Stimulated activated CD8-positive, alpha-beta memory T cell treated with anti-CD3 and anti-CD28 coated beads, Interleukin-4, amount 100 ng/mL, for 24 hours (primary cell): ENCODE results near the gene KRTAP5-8.
"Not testable (repeated sequence)": the region's sequence is repeated elsewhere in the genome, so short reads cannot be mapped to it uniquely, and the experiment has no call there.

ENCODE experiments used
- DNase-seq: peaks from one replicate; pipeline ENCODE4 v3.0.0-alpha.2; 2020; ENCODE audit warnings: low read depth

KRTAP5-8 gene

DNA sequence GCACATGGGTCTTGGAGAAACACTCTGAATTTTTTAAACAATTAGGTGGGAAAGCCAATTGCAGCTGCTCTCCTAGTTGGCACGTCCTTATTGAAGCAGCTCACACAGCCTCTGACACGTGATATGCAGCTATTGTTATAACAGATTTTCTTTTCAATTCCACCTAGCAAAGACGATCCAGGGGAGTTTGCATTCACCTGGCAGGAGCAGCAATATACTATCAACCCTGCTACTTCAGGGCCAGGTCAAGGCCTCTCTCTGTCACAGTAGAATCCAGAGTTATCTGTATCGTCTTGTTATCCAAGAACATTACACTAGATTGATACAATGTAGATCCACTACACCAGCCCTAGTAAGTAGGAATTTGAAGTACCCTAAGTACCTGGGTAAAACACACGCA lies 36.6 kb downstream of the KRTAP5-8 start:
- DNase-seq: no peak

DNA sequence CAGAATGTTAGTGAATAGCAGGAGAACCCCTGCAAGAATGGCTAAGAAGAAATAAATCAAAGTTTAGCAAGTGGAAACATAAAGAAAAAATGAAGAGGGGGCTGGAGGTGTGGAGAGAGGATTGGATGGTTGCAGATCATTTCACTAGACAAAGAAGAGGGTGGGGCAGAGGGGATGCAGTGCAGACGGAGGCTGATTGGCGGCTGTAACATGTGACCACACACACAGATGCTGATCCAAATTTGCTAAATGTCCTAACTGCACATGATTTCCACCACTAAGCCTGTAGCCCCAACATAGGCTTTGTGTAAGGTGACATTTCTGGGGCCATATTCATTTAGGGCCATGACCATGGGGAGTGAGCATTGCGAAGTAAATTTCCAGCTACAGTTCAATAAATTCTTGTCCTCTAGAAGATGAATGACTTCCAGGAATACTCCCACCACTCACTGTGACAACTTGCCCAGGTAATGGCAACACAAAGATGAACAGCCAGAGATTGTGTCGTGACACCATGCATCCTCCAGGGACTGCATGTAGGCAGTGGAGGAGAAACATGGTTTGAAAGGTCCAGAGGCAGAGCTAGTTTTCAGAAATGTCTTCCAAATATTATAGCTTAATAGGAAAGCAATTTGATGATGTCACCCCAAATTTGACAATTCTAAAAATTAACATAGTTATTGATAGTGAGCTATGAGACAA lies 38.0 kb downstream of the KRTAP5-8 start:
- DNase-seq: no peak

DNA sequence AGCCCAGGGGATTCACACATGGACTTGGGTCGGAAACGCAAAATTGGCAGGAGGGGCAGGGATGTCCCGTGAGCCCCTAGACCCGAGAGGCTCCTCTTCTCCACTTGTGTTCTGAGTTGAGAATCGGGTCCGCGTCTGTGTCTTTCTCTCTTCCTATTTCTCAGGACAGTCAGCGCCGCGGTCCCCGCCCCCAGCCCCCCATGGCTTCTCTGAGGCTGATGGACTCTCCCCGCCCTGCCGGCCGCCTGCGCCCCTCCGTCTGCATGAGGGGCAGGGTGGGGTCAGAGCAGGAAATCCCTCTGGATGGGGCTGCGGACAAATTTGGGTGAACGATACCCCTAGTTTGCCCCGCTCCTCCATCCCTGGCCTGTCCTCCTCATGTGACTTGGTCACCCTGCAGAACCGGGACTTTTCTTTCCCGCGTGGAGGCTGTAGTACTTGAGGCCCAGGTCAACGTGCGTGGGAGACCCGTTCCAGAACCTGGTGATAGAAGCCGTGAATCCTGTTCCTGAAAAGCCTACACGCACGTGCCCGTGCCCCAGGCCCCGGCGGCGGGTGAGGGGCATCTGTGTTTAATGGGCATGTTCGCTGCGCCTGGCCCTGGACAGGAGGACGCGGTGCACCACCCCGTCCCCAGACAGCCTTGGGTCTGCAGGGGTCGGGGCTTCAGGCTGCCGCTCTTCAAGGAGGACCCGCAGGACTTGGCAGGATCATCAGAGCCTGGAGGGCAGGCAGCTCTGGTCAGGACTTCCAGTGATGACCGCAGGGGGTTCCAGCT lies 39.1 kb downstream of the KRTAP5-8 start:
- DNase-seq: not testable (repeated sequence)

DNA sequence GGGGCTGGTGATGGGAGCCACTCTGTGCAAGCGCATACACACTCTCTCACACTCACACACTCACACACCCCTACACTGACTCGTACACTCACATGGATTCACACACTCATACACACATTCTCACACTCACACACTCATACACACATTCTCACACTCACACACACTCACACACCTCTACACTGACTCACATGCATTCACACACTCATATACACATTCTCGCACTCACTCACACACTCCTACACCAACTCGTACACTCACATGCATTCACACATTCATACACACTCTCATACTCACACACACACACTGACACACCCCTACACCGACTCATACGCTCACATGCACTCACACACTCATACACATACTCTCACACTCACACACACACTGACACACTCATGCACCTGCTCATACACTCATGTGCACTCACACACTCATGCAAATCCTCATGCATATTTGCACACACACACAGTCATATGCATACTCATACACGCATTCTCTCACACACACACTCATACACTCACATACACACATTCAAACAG lies 39.7 kb downstream of the KRTAP5-8 start:
- DNase-seq: no peak

DNA sequence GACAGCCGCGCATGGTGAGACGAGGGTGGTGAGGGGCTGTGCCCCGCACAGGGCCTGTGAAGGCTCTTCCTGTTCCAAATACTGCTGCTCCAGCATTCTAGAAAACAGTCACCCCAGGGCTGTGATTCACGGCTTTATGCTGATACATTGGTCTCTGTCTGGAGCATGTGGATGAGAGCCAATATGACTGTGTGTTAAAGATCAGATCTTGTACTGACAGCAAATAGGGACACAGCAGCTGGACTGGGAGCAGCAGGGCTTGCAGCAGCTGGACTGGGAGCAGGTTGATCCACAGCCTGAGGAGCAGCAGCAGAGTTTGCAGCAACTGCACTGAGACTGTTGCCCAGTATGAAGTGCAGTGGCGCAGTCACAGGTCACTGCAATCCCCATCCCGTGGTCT lies 41.7 kb downstream of the KRTAP5-8 start:
- not testable (repeated sequence) for DNase-seq

DNA sequence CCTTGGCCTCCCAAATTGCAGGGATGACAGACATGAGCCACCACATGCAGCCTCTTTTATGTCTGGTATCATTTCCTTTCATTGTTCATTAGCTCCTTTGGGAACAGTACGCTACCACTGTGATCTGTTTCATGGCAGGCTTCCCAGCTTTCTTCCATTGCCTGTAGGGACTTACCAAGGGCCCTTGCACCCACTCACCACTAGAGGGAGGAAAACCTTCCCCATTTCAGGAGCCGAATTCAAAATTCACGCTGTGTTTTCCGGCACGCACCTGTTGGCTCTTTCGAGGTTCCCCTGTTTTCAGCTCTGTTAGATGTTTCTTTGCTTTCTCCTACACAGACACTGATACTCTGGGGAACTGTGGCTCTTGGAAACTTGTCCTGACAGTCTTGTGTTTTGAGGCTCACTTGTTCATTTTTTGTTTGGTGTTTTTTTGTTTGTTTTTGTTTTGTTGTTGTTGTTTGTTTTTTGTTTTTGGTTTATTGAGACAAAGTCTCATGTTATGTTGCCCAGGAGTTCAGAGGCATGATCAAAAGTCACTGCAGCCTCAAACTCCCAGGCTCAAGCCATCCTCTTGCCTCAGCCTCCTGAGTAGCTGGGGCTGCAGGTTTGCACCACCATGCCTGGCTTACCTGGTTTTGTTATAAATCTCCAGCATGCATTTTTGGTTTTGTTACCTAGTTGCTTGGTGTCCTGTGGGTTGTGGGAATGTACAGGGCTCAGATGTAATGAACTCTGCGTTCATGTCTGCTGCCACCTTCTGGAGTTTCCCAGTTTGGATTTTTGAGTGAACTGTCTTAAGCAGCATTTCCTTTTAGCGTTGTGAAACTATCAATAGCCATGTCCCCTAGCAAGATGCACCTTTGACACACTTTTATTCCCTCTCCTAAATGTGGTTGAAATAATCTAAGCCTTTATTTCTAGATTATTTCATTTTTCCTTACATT lies 42.5 kb downstream of the KRTAP5-8 start:
- no peak for DNase-seq

DNA sequence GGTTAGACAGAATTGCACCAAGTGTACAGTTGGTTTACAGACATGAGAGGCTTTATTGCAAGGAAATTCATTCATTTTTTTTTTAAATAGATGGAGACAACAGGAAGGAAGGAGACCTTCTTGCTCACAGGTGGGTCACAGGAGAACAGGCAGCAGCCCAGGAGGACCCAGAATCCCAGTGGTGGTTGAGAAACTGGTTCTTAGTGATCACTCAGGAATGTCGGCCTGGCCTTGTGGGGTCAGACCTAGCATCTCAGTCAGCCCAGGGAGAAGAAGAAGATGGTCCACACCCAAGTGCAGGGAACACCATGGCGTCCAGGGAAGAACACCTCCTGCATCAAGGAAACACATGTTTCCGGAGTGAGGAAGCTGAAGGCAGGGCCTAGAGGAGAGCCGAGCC lies 44.0 kb downstream of the KRTAP5-8 start:
- DNase-seq: no peak

DNA sequence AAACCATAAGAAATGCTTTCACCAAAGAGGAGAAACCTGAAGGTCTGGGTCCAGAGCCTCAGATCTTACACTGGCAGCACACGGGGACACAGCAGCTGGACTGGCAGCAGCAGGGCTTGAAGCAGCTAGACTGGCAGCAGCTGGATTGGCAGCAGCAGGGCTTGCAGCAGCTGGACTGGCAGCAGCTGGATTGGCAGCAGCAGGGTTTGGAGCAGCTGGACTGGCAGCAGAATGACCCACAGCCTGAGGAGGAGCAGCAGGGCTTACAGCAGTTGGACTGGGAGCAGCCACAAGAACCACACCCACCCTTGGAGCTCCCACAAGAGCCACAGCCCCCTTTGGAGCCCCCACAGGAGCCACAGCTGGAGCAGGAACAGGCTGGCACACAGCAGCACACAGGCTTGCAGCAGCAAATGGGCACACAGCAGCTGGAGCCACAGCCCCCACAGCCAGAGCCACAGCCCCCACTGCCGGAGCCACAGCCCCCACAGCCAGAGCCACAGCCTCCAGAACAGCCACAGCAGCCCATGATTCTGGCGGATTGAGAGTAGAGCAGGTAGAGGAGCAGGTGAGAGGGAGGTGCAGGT lies 44.6 kb downstream of the KRTAP5-8 start, which contains the start of gene KRTAP5-11:
Gene KRTAP5-11, minus strand, starts transcription at position 567 of the 587 bp plus-strand sequence. Its CDS starts 38 bp downstream, at position 529.
- no peak for DNase-seq

DNA sequence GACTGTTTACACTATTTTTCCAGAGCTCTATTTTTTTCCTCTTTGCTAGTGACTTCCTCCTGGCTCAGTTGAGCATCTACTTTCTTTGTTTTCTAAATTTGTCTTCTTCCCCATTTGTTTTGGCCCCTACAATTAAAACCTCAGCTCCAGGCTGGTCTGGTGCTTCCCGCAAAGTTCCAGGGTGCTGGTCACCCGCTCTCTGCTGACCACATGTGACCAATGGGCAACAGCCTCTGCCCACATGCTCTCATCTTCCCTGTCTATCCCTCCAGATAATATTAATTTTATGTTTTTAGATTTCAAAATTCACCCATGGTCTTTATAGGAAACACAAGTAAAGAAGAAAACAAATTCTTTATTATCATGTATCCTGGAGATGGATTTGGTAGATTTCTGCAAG lies 45.1 kb downstream of the KRTAP5-8 start:
- not testable (repeated sequence) for DNase-seq

DNA sequence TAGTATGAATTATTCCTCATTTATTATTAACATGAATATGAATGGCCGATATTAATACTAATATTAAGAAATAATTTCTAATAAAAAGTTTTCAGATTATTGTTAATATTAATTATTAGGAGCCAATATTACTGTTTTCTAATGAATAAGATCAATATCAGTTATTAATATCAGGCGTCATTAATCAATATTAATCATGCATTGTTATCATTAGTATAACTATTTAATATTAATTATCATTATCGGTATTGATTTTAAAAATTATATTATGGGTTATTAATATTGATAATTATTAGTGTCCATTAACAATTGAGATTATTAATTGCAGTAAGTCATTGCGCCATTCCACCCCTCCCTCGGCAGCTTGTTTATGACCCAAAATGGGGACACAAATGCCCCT lies 47.8 kb downstream of the KRTAP5-8 start:
- not testable (repeated sequence) for DNase-seq

DNA sequence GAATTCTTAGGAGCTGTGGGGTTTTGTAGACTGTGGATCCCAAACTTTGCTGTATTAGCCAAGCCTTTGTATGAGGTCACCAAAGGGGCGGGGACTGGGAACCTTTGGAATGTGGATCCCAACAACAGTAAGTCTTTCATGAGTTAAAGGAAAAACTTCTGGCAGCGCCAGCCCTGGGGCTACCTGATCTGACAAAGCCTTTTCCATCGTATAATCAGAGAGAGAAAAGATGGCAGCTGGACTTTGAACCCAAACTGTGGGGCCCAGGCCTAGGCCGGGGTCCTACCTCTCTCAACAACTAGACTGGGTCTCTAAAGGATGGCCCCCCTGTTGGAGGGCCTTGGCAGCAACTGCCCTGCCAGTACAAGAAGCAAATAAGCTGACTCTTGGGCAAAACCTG lies 50.5 kb downstream of the KRTAP5-8 start:
- DNase-seq: not testable (repeated sequence)
